Sigmoid colon (tissue), 7 donors: ENCODE results near the gene ZNF282. TPM values are rescaled to one million over a fixed set of nuclear protein-coding genes. Genes with fewer than 3 reads are reported as not detected.

Experiments used
- DNase-seq: peaks from one replicate; pipeline ENCODE4 v3.0.0-alpha.2; 2019
- H3K27ac ChIP-seq, 4 donors: fragments of 200-600 bp; sonication (generic); one replicate each; pipeline ENCODE4 v1.5.1; 2016 to 2019; ENCODE audit warnings: mild to moderate bottlenecking in 1 of 4
- H3K27me3 ChIP-seq, 3 donors: fragments of 200-600 bp; sonication (generic); one replicate each; pipeline ENCODE4 v1.5.1; 2019; ENCODE audit warnings: mild to moderate bottlenecking in 1 of 3
- H3K36me3 ChIP-seq, 4 donors: fragments of 200-600 bp; sonication (generic); one replicate each; pipeline ENCODE4 v1.5.1; 2016 to 2019
- H3K4me1 ChIP-seq, 4 donors: fragments of 200-600 bp; sonication (generic); one replicate each; pipeline ENCODE4 v1.5.1; 2017 to 2019
- H3K4me3 ChIP-seq, 4 donors: fragments of 200-600 bp; sonication (generic); one replicate each; pipeline ENCODE4 v1.5.1; 2017 to 2019; ENCODE audit warnings: mild to moderate bottlenecking in 2 of 4, moderate library complexity in 1 of 4
- H3K9me3 ChIP-seq, 4 donors: fragments of 200-600 bp in 3 of 4; sonication (generic) in 3 of 4; one replicate each; pipeline versions ENCODE4 v1.5.1 to v1.6.1; 2013 to 2019
- CTCF ChIP-seq, 4 experiments: fragments of 450-650 bp in 3 of 4; fragments of 200-600 bp in 1 of 4; IDR thresholded peaks; one replicate each; pipeline ENCODE4 v1.5.1; 2016 to 2019; ENCODE audit warnings: antibody characterized with exemption in 4 of 4, mild to moderate bottlenecking in 3 of 4, moderate library complexity in 2 of 4
- EP300 ChIP-seq, 4 donors: sonication (generic); formaldehyde crosslinking; IDR thresholded peaks; one replicate each; pipeline ENCODE4 v1.6.1; 2017; ENCODE audit warnings: antibody characterized with exemption in 4 of 4
- POLR2A ChIP-seq, 2 donors: fragments of 450-650 bp; IDR thresholded peaks; one replicate each; pipeline ENCODE4 v1.6.1; 2016; ENCODE audit warnings: antibody characterized with exemption in 2 of 2, mild to moderate bottlenecking in 2 of 2, moderate library complexity in 2 of 2
- POLR2AphosphoS5 ChIP-seq, 4 donors: sonication (generic); formaldehyde crosslinking; IDR thresholded peaks; one replicate each; pipeline ENCODE4 v1.6.1; 2017; ENCODE audit warnings: antibody characterized with exemption in 4 of 4
- WGBS, 2 donors: extraction: QIAGEN DNeasy Blood & Tissue Kit; methylation state at CpG; one replicate each; pipeline ENCODE4 v1.1.7; 2013; 5-methylcytosine and 5-hydroxymethylcytosine counted together
- intact Hi-C: fragments of 100-400 bp; cut with DNase I; formaldehyde crosslinking; loops from one replicate; pipeline ENCODE4 v1.15.1; 2023
- polyA plus RNA-seq, 3 donors: library from polyadenylated mRNA; stranded (reverse); fragments of 200-250 nt; gene quantifications; one replicate each; pipeline ENCODE4 v1.2.3, GENCODE V29; 2013
- total RNA-seq, 4 donors: library from RNA; depleted of rRNA; stranded (reverse); fragments of >200 nt; gene quantifications; one replicate each; pipeline ENCODE4 v1.1.0, GENCODE V29; 2016
- donor health status: healthy with polysubstance abuse.
- donor health status: Bipolar disorder and iron deficiency.
- donor health status: healthy.

Gene ZNF282
- total and polyA plus RNA-seq, 7 donors: 6.9 to 24.9 (median 13.8) TPM

- no peaks in the 10 kb centered on the region for H3K9me3 ChIP-seq
- 90 to 94% methylated on average over 6 of the region's 6 CpGs for WGBS, 2 donors
- H3K4me1 ChIP-seq: peaks cover 0 to 23% (median 13%) of the 10 kb centered on the region in 4 donors
- no peak for TF ChIP-seq POLR2A (IDR thresholded peaks at IDR 0.05)
- TF ChIP-seq CTCF (IDR thresholded peaks at IDR 0.05): no peak
- no peak for TF ChIP-seq EP300 (IDR thresholded peaks at IDR 0.05)
- TF ChIP-seq POLR2AphosphoS5 (IDR thresholded peaks at IDR 0.05): no peak
- H3K27ac ChIP-seq: no peak overlapping the region
- no peak for DNase-seq
- intact Hi-C loops: no loop called here
- H3K36me3 ChIP-seq: peaks cover 3 to 25% (median 4%) of the 10 kb centered on the region in 4 donors
- no peaks in the 10 kb centered on the region for H3K27me3 ChIP-seq
- no peak overlapping the region for H3K4me3 ChIP-seq
Observed at GRCh38 chr7:149184274-149184673, 11.1 kb upstream of the ZNF282 start.

GRCh38 chr7:149188213-149188612, 7.1 kb upstream of the ZNF282 start:
- Histone ChIP-seq H3K4me1 (no peaks in the 10 kb centered on the region), H3K9me3 (no peaks in the 10 kb centered on the region), H3K4me3 (no peak overlapping the region), H3K27me3 (no peaks in the 10 kb centered on the region), H3K27ac (no peak overlapping the region), H3K36me3 (no peaks in the 10 kb centered on the region)
- TF ChIP-seq EP300 (IDR thresholded peaks at IDR 0.05): no peak
- TF ChIP-seq CTCF (IDR thresholded peaks at IDR 0.05): no peak
- TF ChIP-seq POLR2AphosphoS5 (IDR thresholded peaks at IDR 0.05): no peak
- TF ChIP-seq POLR2A (IDR thresholded peaks at IDR 0.05): no peak
- 79 to 82% methylated on average over 2 of the region's 2 CpGs for WGBS, 2 donors
- DNase-seq: no peak
- intact Hi-C loops: no loop called here

- Histone ChIP-seq H3K36me3 (no peaks in the 10 kb centered on the region), H3K27me3 (no peaks in the 10 kb centered on the region), H3K27ac (no peak overlapping the region), H3K9me3 (no peaks in the 10 kb centered on the region), H3K4me3 (no peak overlapping the region), H3K4me1 (no peaks in the 10 kb centered on the region)
- TF ChIP-seq CTCF (IDR thresholded peaks at IDR 0.05): no peak
- WGBS, 2 donors: 64 to 67% methylated on average over 12 of the region's 12 CpGs
- intact Hi-C loops: no loop called here
- DNase-seq: peak; percentile 40
Observed at GRCh38 chr7:149188637-149189259, 6.6 kb upstream of the ZNF282 start.

- no peaks in the 10 kb centered on the region for H3K27me3 ChIP-seq
- H3K4me1 ChIP-seq: peaks cover 0 to 16% (median 13%) of the 10 kb centered on the region in 4 donors
- H3K36me3 ChIP-seq: no peaks in the 10 kb centered on the region
- no peak for TF ChIP-seq POLR2A (IDR thresholded peaks at IDR 0.05)
- no peak for TF ChIP-seq EP300 (IDR thresholded peaks at IDR 0.05)
- no peak for TF ChIP-seq POLR2AphosphoS5 (IDR thresholded peaks at IDR 0.05)
- no peak for TF ChIP-seq CTCF (IDR thresholded peaks at IDR 0.05)
- 14 to 48% methylated on average over 5 of the region's 5 CpGs for WGBS, 2 donors
- H3K4me3 ChIP-seq: no peak overlapping the region
- no peak overlapping the region for H3K27ac ChIP-seq
- intact Hi-C loops: loop anchor here (10.0 kb wide), 2 partner anchors 73 to 523 kb away; partner anchors contain the start of gene ZNF783
- DNase-seq: peak; percentile 15
- H3K9me3 ChIP-seq: no peaks in the 10 kb centered on the region
Observed at GRCh38 chr7:149191851-149192250, 3.5 kb upstream of the ZNF282 start.

- Histone ChIP-seq H3K4me3 (peak overlapping the region; percentile 71 to 89 (median 81)), H3K27ac (peak overlapping the region; percentile 92 to 95 (median 94)), H3K27me3 (no peaks in the 10 kb centered on the region), H3K36me3 (peaks cover 8 to 17% (median 13%) of the 10 kb centered on the region in 4 donors), H3K9me3 (no peaks in the 10 kb centered on the region), H3K4me1 (peaks cover 0 to 31% (median 25%) of the 10 kb centered on the region in 4 donors)
- DNase-seq: peak; percentile 39
- intact Hi-C loops: loop anchor here (5.0 to 10.0 kb wide), 6 partner anchors 43 to 520 kb away; partner anchors contain the start of genes ZNF212, ZNF398, ZNF425 and ZNF746
- TF ChIP-seq POLR2AphosphoS5 (IDR thresholded peaks at IDR 0.05): no peak
- TF ChIP-seq POLR2A (IDR thresholded peaks at IDR 0.05): no peak
- TF ChIP-seq CTCF (IDR thresholded peaks at IDR 0.05): no peak
- TF ChIP-seq EP300 (IDR thresholded peaks at IDR 0.05): no peak
- 37 to 77% methylated on average over 4 of the region's 4 CpGs for WGBS, 2 donors
Observed at GRCh38 chr7:149194799-149195179, 557 bp upstream of the ZNF282 start.
